ENCODE data around the gene ASIC4.

- TF ChIP-seq POLR2AphosphoS5 (IDR thresholded peaks at IDR 0.05; ENCODE audit: insufficient read depth in 1 of 2, low read depth in 1 of 2) (no peak), CTCF (IDR thresholded peaks at IDR 0.05) (no peak), POLR2A (IDR thresholded peaks at IDR 0.05) (no peak)
Measured at GRCh38 chr2:219540784-219541504, 26.7 kb downstream of the ASIC4 start.
